HG03342 (cell line): ENCODE results near the gene IFNA14.
"Not testable (repeated sequence)": the region's sequence is repeated elsewhere in the genome, so short reads cannot be mapped to it uniquely, and the experiment has no call there.

Source experiments
- ATAC-seq: cut with Tn5 transposase; IDR thresholded peaks from one replicate; pipeline ENCODE4 v1.9.1; 2021; ENCODE audit warnings: mild to moderate bottlenecking, moderate library complexity; ENCODE audit not compliant: unreplicated experiment

IFNA14 gene

GRCh38 chr9:21239911-21240310 lies at the start of gene IFNA14:
Gene IFNA14 (minus strand): TSS chr9:21240005. CDS start chr9:21239935, 70 bp downstream.
- ATAC-seq: no peak

DNA sequence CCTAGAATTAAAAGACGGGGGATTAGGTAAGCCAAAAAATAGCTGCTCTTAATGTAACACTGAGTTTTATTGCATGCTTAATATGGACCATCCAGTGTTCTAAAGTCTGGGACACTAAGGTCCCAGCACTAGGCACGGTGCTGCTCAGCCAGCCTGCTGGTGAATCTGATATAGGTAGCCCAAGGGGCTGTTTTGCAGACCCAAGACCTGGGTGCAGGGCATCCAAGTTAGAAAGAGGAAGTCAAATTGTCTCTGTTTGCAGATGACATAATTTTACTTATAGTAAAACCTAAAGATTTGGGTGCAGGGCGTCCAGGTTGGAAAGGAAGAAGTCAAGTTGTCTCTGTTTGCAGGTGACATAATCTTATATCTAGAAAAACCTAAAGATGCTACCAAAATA lies 47.5 kb upstream of the IFNA14 start:
- no peak for ATAC-seq

DNA sequence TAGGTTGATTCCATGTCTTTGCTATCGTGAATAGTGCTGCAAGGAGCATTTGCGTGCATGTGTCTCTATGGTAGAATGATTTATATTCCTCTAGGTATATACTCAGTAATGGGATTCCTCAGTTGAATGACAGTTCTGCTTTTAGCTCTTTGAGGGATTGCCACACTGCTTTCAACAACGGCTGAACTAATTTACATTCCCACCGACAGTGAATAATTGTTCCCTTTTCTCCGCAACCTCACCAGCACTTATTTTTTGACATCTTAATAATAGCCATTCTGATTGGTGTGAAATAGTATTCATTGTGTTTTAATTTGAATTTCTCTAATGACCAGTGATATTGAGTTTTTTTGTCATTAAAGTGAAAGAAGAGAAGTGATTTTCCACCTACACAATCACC lies 46.9 kb upstream of the IFNA14 start:
- no peak for ATAC-seq

- no peak for ATAC-seq
Observed at GRCh38 chr9:21286099-21286498, 46.3 kb upstream of the IFNA14 start.

- no peak for ATAC-seq
Observed at GRCh38 chr9:21281275-21281674, 41.5 kb upstream of the IFNA14 start.

- no peak for ATAC-seq
Observed at GRCh38 chr9:21268347-21268657, 28.5 kb upstream of the IFNA14 start.

- ATAC-seq: peak; percentile 59
Observed at GRCh38 chr9:21267485-21268346, 27.9 kb upstream of the IFNA14 start.

DNA sequence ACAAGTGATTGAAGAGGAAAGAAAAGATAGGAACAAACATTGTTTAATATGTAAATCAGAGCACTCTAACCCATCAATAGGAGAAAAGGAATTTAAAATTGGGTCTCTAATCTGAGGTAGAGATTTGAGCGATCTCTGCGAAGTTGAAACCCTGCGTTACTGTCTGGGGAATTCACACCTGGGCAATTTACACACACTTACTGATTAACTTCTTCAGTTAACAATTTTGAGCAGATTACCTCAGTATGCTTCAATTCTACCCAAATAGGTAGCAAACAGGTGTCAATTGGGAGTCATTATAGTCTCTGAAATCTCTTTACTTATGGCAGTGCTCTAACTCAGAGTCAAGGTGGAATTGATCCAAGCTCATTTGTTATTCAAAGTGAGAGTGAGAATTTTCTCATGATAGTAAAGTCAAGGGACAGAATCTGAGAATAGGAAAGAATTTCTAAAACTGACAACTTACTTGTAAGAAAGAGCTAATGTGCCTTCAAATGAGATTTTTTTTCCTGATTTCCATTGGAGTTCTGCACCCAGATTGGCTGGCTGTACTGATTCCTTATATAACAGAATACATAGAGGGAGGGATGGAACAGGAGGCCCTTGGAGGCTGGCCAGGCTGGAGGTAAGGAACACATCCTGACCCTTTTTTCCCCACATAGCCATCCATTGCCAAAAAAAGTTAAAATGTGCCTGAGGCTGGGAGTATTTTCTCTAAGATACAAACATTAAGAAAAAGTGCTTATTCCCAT lies 27.1 kb upstream of the IFNA14 start:
- no peak for ATAC-seq

GRCh38 chr9:21265421-21266189 lies 25.8 kb upstream of the IFNA14 start:
- no peak for ATAC-seq

GRCh38 chr9:21255538-21256212 lies 15.9 kb upstream of the IFNA14 start:
- ATAC-seq: no peak

- ATAC-seq: peak; percentile 81
Observed at GRCh38 chr9:21252721-21253547, 13.1 kb upstream of the IFNA14 start.

- no peak for ATAC-seq
Observed at GRCh38 chr9:21251638-21252037, 11.8 kb upstream of the IFNA14 start.

DNA sequence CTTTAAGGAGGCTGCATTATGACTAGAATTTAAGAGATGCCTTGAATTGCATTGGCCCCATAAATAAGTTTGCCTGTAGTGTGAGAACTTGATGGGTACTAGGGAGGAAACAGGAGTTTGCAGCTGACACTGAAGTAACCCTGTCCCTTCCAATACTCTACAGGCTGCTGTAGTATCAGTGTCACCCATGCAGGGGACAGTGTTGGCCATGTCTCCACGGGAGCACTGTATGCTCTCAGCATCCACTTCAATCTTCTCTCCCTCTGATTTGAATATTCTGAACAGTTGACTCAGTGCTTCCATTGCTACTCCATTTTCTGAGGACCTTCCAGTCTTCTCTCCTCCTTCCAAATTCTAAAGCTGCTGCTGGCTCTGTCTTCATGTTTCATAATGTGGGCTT lies 11.4 kb upstream of the IFNA14 start:
- ATAC-seq: no peak

GRCh38 chr9:21244836-21245235 lies 5.0 kb upstream of the IFNA14 start:
- ATAC-seq: no peak

- not testable (repeated sequence) for ATAC-seq
Observed at GRCh38 chr9:21236360-21236714, 3.5 kb downstream of the IFNA14 start.

DNA sequence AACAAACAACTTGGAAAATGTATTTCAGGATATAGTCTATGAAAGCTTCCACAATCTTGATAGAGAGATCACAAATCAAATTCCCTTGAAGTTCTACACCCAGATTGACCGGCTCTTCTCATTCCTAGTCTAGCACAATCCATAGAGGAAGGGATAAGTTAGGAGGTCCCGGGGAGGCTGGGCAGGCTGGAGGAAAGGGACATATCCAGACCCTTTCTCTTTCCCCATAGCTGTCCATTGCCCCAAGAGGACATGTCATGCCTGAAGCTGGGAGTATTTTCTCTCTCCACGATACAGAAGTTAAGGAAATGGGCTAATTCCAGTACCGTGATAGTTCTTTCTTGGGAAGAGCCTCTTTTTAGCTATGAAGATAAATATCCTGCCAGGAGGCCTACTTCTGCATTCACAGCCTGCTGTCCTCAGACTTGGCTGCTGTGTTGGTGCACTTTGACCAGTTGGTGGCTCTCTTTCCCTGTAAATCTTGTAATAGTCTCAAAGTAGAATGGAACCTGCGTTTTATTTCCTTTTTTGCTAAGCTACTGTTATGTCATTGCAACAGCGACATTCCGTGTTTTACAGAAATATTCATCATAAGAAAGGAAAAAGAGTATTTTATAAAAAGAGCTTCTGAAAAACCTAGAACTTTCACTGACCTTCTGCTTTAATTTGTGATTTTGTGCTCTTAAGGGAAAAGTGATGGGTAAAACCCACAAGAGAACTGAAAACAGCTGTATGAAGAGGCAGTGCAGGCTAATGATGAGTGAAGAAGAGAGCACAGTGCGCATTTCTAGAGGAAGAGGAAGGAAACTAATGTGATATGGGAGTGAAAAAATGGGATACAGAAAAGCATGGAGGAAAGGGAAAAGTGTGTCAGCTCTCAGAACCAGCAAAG lies 4.1 kb downstream of the IFNA14 start:
- peak; percentile 89 for ATAC-seq

DNA sequence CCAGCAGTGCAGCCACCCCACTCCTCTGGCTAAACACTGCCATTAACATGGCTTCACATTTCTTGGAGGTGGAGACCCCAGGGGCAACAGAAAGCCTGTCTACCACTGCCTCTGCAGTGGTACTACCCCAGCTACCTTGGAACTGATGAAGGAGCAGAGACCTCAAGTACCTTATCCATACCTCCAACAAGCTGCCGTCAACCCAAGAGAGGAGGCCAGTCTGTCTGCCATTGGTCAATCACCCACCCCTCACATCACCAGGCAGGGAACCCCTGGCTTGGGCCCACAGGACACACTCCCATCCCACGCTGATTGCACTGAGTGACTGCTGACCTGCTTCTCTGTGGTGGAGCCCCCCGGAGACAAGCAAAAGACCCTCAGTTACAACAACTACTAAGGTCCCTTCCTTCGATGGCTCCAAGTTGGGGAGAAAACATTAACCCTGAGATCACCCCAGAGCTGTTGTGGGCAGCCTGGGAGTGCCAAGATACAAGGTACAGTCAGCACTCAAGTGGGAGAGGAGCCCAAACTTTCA lies 5.6 kb downstream of the IFNA14 start:
- no peak for ATAC-seq

GRCh38 chr9:21233258-21233657 lies 6.5 kb downstream of the IFNA14 start:
- no peak for ATAC-seq

- ATAC-seq: no peak
Observed at GRCh38 chr9:21228122-21228521, 11.7 kb downstream of the IFNA14 start, which contains the start of gene IFNA17. Gene IFNA17 (minus strand): TSS chr9:21228222. CDS start chr9:21228173, 49 bp downstream.
